Skeletal muscle tissue (tissue), 4 donors: ENCODE results near the gene KDM6A. TPM values are rescaled to one million over a fixed set of nuclear protein-coding genes. Genes with fewer than 3 reads are reported as not detected.
"Not testable (repeated sequence)": the region's sequence is repeated elsewhere in the genome, so short reads cannot be mapped to it uniquely, and the experiment has no call there.

ENCODE experiments used
- H3K27ac ChIP-seq: one replicate; pipeline ENCODE4 v1.7.0; 2013; ENCODE audit warnings: mild to moderate bottlenecking, low read depth, low read length, inconsistent platforms
- H3K27me3 ChIP-seq, 3 donors: one replicate each; pipeline ENCODE4 v1.7.0; 2013; ENCODE audit warnings: low read length in 3 of 3; ENCODE audit not compliant: control insufficient read depth in 3 of 3, insufficient read depth in 3 of 3
- H3K36me3 ChIP-seq, 3 donors: one replicate each; pipeline ENCODE4 v1.7.0; 2013; ENCODE audit warnings: low read length in 3 of 3; ENCODE audit not compliant: control insufficient read depth in 3 of 3, insufficient read depth in 3 of 3
- H3K4me1 ChIP-seq, 3 donors: one replicate each; pipeline ENCODE4 v1.7.0; 2013; ENCODE audit warnings: low read length in 3 of 3, mild to moderate bottlenecking in 3 of 3; ENCODE audit not compliant: control insufficient read depth in 3 of 3, insufficient read depth in 3 of 3
- H3K4me3 ChIP-seq, 3 donors: one replicate each; pipeline ENCODE4 v1.7.0; 2013; ENCODE audit warnings: low read length in 3 of 3
- H3K9ac ChIP-seq, 3 donors: one replicate each; pipeline ENCODE4 v1.7.0; 2013; ENCODE audit warnings: low read length in 3 of 3, mild to moderate bottlenecking in 3 of 3, moderate library complexity in 2 of 3, low read depth in 1 of 3
- H3K9me3 ChIP-seq, 3 donors: one replicate each; pipeline ENCODE4 v1.7.0; 2013; ENCODE audit warnings: low read length in 3 of 3; ENCODE audit not compliant: control insufficient read depth in 3 of 3
- total RNA-seq: library from RNA; depleted of rRNA; stranded (reverse); fragments of >200 nt; gene quantifications from one replicate; pipeline ENCODE4 v1.2.3, GENCODE V29; 2014
- donor health status: Osteomylitis.

KDM6A gene
- total RNA-seq, 1 donor from 2014 or later, result 21.9 TPM

GRCh38 chrX:44940541-44940940, 67.6 kb downstream of the KDM6A start:
- H3K4me3 ChIP-seq, H3K9ac ChIP-seq, H3K27me3 ChIP-seq, H3K9me3 ChIP-seq, H3K27ac ChIP-seq, H3K36me3 ChIP-seq: not testable (repeated sequence)
- H3K4me1 ChIP-seq, result peaks cover 0 to 17% (median 4%) of the 10 kb centered on the region in 3 donors

GRCh38 chrX:44943007-44943406, 70.0 kb downstream of the KDM6A start:
- peaks cover 0 to 4% (median 0%) of the 10 kb centered on the region in 3 donors for H3K9me3 ChIP-seq
- no peak overlapping the region for H3K4me3 ChIP-seq
- H3K27ac ChIP-seq, result no peak overlapping the region
- peaks cover 0 to 2% (median 0%) of the 10 kb centered on the region in 3 donors for H3K4me1 ChIP-seq
- no peaks in the 10 kb centered on the region for H3K36me3 ChIP-seq
- H3K27me3 ChIP-seq, result no peaks in the 10 kb centered on the region
- no peak overlapping the region for H3K9ac ChIP-seq

GRCh38 chrX:44944894-44945293, 71.9 kb downstream of the KDM6A start:
- Histone ChIP-seq H3K4me1 (no peaks in the 10 kb centered on the region), H3K36me3 (no peaks in the 10 kb centered on the region), H3K9me3 (peaks cover 0 to 4% (median 0%) of the 10 kb centered on the region in 3 donors), H3K4me3 (no peak overlapping the region), H3K9ac (no peak overlapping the region), H3K27ac (no peak overlapping the region), H3K27me3 (no peaks in the 10 kb centered on the region)

GRCh38 chrX:44945736-44946135, 72.7 kb downstream of the KDM6A start:
- peaks cover 0 to 4% (median 0%) of the 10 kb centered on the region in 3 donors for H3K9me3 ChIP-seq
- H3K36me3 ChIP-seq, result no peaks in the 10 kb centered on the region
- no peak overlapping the region for H3K9ac ChIP-seq
- no peaks in the 10 kb centered on the region for H3K4me1 ChIP-seq
- no peak overlapping the region for H3K4me3 ChIP-seq
- no peak overlapping the region for H3K27ac ChIP-seq
- H3K27me3 ChIP-seq, result no peaks in the 10 kb centered on the region

DNA sequence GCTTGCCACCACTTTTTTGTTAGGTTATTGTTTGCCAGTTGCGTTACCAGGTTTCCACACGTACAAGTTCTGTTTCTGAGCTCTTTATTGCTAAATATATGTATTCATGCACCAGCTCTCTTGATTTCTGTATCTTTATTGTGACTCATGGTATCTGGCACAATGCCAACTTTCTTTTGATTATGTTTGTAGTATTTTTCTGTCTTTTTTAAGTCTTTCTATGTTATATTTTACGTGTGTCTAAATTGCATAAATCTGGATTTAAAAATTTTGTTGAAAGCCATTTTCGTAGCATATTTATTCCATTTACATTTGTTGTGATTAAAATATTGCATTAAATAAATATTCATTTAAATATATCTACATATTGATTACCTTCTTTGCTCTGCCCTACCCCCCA, 73.8 kb downstream of the KDM6A start:
- Histone ChIP-seq H3K9me3 (peaks cover 0 to 4% (median 0%) of the 10 kb centered on the region in 3 donors), H3K9ac (no peak overlapping the region), H3K27ac (no peak overlapping the region), H3K4me1 (no peaks in the 10 kb centered on the region), H3K4me3 (no peak overlapping the region), H3K36me3 (no peaks in the 10 kb centered on the region), H3K27me3 (no peaks in the 10 kb centered on the region)

GRCh38 chrX:44947995-44948394, 75.0 kb downstream of the KDM6A start:
- peaks cover 0 to 4% (median 0%) of the 10 kb centered on the region in 3 donors for H3K9me3 ChIP-seq

GRCh38 chrX:44948406-44948805, 75.4 kb downstream of the KDM6A start:
- Histone ChIP-seq H3K4me1 (no peaks in the 10 kb centered on the region), H3K27me3 (no peaks in the 10 kb centered on the region), H3K9ac (no peak overlapping the region), H3K9me3 (peaks cover 0 to 4% (median 0%) of the 10 kb centered on the region in 3 donors), H3K36me3 (no peaks in the 10 kb centered on the region), H3K27ac (no peak overlapping the region), H3K4me3 (no peak overlapping the region)

More at GRCh38 chrX:44947995-44948394, 75.0 kb downstream of the KDM6A start:
- no peak overlapping the region for H3K4me3 ChIP-seq
- H3K27me3 ChIP-seq, result no peaks in the 10 kb centered on the region
- H3K27ac ChIP-seq, result no peak overlapping the region
- H3K4me1 ChIP-seq, result no peaks in the 10 kb centered on the region
- no peaks in the 10 kb centered on the region for H3K36me3 ChIP-seq
- H3K9ac ChIP-seq, result no peak overlapping the region

DNA sequence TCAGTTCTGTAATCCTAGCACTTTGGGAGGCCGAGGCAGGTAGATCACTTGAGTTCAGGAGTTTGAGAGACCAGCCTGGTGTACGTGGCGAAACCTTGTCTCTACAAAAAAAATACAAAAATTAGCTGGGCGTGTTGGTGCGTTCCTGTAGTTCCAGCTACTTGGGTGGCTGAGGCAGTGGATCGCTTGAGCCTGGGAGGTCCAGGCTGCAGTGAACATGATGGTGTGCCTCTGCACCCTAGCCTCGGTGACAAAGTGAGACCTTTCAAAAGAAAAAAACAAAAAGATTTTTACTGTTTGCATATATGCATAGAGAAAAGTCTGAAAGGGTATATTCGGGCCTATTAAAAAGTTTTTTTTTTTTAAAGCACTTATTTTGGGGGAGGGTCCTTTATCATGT, 76.1 kb downstream of the KDM6A start:
- Histone ChIP-seq H3K27ac (no peak overlapping the region), H3K4me1 (no peaks in the 10 kb centered on the region)

DNA sequence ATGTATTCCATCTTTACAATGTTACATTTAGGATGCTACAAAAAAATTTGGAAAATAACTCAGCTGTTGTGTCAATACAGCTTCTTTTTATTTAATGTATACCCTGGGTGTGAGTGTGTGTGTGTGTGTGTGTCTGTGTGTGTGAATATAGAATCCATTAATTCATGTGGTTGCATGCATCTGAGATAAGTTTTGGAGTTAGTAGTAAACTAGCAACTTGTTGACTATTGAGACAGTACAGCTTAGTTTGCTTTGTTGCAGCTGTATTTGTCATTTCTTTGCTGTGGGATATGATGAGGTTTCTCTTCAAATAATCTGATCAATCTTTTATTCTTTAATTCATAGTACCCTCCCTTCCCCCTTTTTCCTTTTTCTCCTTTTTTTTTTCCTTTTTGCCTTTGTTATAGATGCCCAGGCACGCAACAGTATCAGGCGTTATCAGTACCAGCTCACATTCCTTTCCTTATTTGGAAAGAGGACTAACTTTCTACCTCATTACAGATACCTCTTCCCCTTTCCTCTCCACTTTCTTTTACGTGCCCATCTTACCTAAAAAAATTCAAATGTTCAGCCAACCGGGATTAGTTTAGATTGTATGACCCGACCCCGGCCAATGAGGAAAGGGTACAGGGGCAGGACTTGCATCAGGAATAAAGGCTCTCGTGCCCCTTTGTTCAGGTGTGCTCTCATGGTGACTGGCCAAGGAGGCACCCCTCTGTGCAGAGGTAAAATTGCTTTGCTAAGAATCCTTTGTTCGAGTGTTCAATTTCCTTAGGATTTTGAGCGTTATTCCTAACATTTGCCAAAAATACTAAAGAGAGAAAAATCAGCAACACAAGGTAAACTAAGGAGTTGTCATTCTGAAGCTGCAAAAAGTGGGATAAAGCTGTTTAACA, 77.7 kb downstream of the KDM6A start:
- not testable (repeated sequence) for H3K4me1 ChIP-seq, H3K4me3 ChIP-seq, H3K9ac ChIP-seq, H3K27ac ChIP-seq, H3K27me3 ChIP-seq, H3K9me3 ChIP-seq, H3K36me3 ChIP-seq

More for the DNA sequence above, 76.1 kb downstream of the KDM6A start:
- Histone ChIP-seq H3K9me3 (peaks cover 0 to 4% (median 0%) of the 10 kb centered on the region in 3 donors), H3K4me3 (no peak overlapping the region), H3K27me3 (no peaks in the 10 kb centered on the region), H3K9ac (no peak overlapping the region), H3K36me3 (no peaks in the 10 kb centered on the region)

- no peak overlapping the region for H3K4me3 ChIP-seq
- H3K4me1 ChIP-seq, result peaks cover 0 to 3% (median 0%) of the 10 kb centered on the region in 3 donors
- H3K9ac ChIP-seq, result no peak overlapping the region
- no peaks in the 10 kb centered on the region for H3K36me3 ChIP-seq
- H3K27me3 ChIP-seq, result no peaks in the 10 kb centered on the region
- no peaks in the 10 kb centered on the region for H3K9me3 ChIP-seq
- no peak overlapping the region for H3K27ac ChIP-seq
These were observed 78.6 kb downstream of the KDM6A start for GRCh38 chrX:44951572-44952067.
